ENCODE results near the gene IFTAP. TPM values are rescaled to one million over a fixed set of nuclear protein-coding genes. Genes with fewer than 3 reads are reported as not detected.
"Not testable (repeated sequence)": the region's sequence is repeated elsewhere in the genome, so short reads cannot be mapped to it uniquely, and the experiment has no call there.

The IFTAP gene
- total RNA-seq, 1 donor from 2014 or later: 33.2 TPM

DNA sequence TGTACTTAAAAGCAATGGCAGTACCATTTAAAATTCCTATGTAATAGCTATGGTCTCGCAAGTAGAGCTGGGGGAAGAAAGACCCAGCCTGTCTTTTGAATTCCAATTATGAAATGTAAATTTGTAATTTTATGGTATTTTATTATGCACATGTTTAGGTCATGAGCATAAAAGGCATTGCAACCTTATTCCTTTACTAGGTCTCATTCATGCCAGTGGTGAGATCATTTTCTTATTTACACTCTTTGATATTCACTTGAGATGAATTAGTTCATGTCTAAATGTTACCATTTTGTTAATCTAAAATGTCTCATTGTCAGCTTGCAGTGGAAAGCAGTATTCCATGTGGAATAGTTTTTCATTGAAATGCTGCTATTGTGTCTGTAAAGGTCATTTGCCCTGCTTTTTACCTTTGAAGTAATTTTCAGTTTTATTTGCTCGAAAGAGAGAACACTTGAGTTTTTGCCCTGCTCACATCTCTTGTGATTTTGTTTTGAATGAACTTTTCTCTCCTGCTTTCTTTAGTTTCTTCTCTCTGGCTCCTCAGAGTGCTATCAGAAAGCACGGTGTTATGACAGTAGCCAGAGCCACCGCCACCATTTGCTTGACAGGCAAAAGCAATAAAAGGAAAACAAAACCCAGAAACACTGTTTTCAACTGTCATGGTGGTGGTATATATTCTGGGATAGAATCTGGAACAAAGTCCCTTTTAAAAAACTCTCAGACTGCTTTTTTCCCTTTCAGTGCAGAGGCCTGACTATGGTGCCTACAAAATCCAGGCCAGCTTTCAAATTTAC is 41.0 kb downstream of the IFTAP start:
- no peak for DNase-seq (ENCODE audit: low read depth, low spot score)

DNA sequence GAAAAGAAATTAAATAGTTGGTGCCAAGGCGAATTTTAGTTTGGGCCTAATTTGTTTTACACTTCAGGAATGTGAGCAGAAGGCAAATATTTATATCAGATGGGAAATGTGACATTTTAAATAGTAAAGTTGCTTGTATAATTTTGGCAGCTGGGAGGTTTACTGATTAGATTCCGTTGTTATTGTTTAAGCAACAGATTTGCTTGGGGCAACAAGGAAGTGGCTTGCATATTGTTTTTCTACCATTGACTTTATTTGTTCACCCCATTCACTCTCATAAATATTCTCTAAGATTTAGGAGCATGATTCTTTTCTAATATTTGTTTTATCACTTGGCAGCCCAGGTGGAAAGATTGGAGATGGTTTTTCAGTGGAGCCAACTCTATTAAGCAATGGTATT is 44.3 kb downstream of the IFTAP start:
- no peak for DNase-seq (ENCODE audit: low read depth, low spot score)

DNA sequence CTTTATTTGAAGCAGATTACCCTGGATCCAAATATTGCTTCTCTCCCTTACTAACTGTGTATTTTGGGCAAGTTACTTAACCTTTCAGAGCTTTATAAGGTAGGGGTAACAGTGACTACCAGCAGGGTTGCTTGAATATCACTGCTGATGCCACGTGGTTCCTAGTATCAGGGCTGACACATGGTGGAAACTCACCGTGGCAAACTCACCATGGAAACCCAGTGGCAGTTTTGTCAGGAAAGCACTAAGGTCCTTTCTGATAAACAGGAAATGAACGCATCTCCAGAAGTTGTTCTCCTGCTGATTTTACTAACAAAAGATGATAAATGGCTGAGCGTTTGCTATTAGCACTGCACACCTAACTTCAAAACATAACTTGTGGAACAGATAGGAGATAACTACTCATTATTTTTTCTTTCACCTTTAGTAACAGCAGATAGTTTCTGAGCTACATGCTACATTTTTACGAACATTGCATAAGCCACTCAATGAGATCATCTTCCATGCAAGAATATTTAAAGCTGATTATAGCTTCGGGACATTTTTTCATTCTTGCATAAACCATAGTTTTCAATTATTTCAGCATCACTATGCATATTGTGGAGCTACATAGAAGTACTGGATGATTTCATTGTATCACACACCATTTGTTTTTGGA is 63.4 kb downstream of the IFTAP start:
- DNase-seq (ENCODE audit: low read depth, low spot score): no peak

DNA sequence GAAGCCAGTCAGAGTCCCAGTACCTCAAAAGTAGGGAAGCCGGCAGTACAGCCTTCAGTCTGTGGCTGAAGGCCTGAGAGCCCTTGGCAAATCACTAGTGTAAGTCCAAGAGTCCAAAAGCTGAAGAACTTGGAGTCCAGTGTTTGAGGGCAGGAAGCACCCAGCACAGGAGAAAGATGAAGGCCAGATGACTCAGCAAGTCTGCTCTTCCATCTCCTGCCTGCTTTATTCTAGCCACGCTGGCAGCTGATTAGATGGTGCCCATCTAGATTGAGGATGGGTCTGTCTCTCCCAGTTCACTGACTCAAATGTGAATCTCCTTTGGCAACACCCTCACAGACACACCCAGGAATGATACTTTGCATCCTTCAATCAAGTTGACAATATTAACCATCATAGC is 67.1 kb downstream of the IFTAP start:
- not testable (repeated sequence) for DNase-seq (ENCODE audit: low read depth, low spot score)

DNA sequence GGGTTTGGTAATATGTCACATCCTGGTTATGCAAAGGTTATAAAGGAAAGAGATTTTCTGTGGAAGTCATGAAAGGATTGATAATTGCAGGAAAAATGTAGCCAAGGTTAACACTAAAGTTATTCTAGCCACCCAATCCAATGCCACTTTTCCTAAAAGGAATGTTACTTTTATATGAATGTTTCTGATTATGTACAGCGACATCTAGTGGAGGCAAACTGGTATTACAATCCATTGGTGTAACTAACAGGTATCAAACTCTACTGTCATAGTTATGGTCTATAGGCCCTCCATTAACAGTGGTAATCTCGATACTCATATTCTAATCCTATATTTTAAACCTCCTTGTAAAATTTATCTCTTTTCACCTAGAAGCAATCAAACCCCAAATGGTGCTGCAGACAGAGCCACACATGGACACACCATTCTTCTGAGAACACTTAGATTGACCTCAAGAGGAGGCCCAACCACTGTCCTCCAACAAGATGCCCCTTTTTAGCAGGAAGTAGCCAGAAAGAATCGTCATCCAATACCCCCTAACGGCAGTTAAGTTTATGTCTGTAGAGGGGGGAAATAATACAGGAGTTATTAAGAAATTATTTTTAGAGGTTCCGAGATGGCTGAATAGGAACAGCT is 78.6 kb downstream of the IFTAP start:
- peak; percentile 7 for DNase-seq (ENCODE audit: low read depth, low spot score)

DNA sequence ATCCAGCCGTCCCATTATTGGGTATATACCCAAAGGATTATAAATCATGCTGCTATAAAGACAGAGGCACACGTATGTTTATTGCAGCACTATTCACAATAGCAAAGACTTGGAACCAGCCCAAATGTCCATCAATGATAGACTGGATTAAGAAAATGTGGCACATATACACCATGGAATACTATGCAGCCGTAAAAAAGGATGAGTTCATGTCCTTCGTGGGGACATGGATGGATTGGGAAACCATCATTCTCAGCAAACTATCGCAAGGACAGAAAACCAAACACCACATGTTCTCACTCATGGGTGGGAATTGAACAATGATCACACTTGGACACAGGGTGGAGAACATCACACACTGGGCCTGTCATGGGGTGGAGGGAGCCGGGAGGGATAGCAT is 85.2 kb downstream of the IFTAP start:
- not testable (repeated sequence) for DNase-seq (ENCODE audit: low read depth, low spot score)

DNA sequence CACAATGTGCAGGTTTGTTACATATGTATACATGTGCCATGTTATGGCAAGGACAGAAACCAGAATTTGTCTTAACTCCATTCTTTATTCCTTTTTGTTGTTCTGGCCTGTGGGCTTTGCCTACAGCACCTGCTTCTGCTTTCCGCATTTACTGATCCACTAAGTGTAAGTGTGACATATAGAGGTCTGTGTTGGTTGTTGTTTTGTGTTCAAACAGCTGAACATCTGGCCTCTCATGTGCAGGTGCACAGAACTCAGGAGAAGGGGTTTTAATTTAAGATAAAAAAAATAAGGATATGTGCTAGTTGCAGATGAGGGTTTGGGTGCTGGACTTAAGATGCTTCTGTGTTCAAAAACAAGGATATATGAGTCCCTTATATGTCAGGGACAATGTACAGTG is 89.5 kb downstream of the IFTAP start:
- no peak for DNase-seq (ENCODE audit: low read depth, low spot score)

DNA sequence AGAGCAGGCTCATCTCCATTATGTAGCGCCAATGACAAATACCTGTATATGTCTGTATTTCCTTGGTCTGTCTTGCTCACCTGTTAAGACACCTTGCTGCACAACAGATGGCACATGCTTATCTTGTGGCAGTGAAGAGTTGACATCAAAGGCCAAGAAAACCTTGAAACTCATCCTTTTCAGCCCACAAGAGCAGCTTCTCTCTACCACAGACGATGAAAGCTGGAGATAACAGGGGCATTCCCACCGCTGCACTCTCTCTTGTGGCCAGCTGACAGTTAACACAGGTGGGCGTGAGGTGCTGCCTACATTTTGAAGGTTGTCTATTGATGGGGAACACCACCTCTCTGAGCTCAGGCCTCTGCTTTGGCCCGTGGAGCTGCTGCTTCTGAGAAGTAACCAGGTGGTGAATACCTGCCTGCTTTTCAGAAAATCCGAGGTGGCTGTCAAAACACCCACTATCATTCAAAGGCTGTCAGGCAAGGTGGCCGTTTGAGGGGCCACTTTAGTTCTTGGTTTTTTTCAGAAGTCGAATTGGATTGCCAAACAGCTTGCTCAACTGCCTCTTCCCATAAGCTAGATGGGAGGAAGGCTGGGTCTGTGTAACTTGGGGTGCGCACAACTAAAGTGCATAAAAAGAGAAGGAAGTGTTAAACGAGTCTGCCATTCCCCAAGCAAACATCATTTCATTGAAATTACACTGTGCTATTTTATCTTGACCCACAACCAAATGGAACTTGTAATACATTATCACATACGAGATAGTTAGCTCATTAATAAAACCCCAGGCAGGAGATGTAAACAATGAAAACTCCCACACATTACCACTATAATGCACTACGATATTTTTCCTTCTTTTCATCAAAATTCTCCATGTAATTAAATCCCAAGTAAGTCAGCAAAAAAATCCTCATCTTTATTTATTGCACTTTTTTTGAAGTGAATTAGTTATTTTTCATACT is 90.8 kb downstream of the IFTAP start:
- no peak for DNase-seq (ENCODE audit: low read depth, low spot score)

DNA sequence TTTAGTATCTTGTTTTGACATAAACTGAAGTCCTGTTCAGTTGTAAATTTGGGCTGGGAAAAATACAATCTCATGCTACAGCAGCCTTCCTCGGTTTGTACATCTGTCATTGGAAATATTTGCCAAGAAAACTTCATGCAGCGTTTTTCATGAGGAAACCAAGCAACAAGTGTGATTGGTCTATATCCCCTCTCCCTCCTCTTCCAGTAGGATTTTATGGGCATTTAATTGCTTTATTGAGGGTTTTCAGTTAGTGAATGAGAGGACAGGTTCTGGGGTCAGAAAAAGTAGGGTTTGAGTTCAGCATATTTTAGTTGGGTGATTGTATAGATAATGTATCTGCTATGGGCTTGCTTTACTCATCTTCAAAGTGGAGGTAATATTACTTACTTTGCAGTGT is 93.8 kb downstream of the IFTAP start:
- no peak for DNase-seq (ENCODE audit: low read depth, low spot score)

DNA sequence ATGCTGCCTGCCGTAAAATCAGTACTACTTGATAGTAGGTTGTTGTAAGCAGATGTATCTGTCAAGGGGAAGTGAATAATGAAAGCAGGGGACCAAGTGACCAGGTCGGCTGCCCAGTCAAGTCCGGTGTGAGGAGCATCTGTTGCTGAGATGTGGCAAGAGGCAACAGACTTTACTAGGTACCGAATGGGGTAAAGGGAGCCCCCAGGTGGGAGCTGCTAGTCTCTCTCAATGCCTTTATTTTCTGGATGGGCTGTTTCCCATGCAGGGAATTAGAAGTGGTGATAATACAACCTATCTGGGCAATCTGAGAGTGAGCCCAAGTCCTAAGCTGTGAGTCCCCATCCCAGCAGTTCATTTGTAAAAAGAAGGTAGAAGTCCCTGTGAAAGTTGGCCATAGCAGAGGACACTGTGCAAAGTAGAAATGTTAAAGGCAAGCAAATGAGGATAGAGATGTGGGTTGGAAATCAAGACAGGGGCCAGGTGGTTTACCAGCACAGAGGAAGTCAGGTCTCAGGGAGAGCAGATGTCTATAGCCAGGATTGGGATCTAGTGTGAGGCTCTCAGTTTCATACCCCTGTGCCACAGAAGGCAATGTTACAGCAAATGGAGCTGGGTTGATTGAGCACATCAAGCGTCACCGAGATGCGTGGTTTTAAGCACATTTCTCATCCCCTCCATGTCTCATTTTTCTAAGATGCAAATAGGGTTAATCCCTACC is 94.4 kb downstream of the IFTAP start:
- no peak for DNase-seq (ENCODE audit: low read depth, low spot score)

DNA sequence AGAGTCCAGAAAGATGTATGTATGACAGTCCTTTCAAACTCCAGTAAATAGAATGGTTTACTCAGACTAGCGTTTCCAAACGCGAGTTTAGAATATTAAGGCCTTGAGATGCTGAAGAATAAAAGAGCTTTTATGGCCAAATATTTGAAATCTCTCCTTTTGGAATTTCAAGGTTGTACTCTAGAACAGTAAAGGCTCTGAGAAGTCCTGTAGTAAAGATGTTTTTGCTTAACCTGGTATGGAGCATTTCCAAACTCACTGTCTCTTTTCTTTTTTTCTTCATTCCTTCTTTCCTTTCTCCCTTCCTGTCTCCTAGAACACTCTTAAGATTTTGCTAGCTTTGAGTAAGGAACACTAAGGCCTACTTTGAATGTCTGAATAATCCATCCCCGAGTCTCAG is 95.1 kb downstream of the IFTAP start:
- no peak for DNase-seq (ENCODE audit: low read depth, low spot score)

DNA sequence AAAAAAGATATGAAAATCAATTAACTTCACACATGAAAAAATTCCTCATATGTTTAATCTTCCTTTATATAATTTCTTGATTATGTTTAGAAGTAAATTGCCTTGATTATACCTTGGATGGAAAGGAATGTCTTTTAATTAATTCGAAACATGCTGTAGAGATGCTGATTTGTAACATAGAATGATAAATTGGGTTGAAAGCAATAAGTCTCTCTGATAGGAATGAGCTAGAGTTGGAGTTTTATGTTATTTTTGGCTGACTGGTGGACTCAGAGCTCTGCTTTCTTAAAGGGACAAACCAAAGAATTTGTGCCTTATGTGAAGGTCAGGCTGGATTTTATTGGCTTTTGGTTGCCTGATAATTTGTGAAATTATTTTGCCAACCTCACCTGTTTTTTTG is 98.4 kb downstream of the IFTAP start:
- DNase-seq (ENCODE audit: low read depth, low spot score): no peak

DNA sequence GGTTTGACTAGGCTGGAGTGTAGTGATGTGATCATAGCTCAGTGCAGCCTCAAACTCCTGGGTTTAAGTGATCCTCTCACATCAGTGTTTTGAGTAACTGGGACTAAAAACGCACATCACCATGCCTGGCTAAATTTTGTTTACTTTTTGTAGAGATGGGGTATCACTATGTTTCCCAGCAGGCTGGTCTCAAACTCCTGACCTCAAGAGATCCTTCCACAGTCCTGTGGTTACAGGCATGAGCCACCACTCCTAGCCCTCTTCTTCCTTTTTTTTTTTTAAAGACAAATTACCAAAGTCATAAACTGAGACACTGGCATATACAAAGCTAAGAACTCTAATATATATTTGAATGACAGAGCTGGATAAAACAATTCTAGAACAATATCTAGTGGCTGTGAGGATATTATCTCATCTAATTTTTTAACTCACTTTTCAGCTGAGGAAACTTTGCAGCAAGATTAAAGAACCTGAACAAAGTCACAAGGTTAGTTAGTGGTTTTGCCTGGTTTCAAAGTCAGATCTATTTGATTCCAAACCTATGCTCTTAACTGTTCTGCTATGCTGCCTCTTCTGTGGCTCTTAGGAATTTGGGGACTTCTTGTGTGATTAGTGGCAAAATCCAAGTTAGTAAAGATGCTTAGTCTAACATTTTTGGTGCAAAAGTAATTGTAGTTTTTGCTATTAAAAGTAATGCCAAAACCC is 99.0 kb downstream of the IFTAP start:
- no peak for DNase-seq (ENCODE audit: low read depth, low spot score)

DNA sequence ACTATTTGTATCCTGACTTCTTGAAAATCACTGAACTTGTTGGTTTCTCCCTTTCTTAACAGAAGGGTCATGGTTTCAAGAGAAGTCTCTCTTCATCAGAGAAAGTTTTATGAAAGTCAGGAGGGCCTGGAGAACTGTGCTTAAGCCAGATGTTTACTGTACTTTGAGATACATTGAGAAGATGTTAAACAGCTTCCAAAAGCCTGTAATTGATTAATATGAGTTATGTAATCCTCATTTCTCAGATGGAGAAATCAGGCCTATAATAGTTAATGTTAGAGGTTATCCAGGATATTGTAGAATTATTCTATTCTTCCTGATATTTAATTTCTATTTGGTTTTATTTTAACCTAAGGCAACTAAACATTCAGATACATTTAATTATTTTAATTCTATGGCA is 100.8 kb downstream of the IFTAP start:
- DNase-seq (ENCODE audit: low read depth, low spot score): no peak

DNA sequence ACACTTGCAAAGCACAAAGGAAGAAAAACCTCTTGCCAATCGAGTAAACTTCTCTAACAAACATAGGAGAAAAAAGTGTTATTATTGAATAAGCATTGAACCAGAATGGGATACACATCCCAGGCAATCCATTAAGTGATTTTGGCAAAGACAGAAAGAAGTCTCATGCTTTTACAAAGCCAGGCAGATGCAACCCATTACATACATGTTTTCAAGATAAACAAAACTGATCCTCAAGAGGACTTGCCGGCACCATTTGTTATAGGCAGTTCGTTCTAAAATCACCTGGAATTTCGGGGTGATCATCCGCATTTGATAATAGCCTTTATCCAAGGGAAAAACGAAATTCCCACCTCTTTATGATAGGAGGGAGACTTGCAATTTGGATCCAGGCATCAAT is 101.3 kb downstream of the IFTAP start:
- no peak for DNase-seq (ENCODE audit: low read depth, low spot score)

DNA sequence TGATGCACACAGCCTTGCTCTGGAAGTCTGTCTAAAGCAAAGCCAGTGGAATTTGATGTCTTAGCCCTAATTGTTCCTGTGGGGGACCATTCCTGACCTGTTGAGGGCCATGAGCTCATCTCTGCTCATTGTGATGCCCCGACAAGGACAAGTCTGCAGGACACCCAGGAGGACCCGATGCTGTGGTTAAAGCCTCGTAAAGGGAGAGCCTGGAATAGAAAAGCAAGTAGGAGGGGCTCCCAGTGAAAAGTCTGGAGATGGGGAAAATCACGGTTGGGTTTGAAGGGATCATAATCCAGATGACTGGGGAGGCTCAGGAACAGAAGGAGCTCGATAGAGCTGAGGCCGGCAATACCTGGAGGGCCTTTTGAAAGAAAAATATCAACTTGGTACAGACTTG is 102.2 kb downstream of the IFTAP start:
- no peak for DNase-seq (ENCODE audit: low read depth, low spot score)

DNA sequence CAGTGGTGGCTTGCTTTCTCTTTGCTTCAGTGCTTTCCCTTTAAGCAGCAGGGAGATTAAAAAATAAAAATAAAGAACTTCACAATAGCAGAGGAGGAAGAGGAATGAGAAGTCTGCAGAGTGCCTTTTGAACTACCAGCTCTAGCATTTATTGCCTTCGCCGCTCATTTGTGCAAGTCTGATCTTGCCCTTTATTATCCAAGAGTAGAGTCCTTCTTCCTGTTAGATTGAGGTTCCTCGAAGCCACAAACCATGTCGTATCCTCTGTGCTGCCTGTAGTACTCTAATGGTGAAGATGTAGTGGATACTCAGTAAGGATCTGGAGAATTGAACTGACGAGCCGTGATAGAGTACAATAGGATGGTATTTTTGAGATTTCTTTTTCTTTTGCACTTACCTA is 105.0 kb downstream of the IFTAP start:
- no peak for DNase-seq (ENCODE audit: low read depth, low spot score)

DNA sequence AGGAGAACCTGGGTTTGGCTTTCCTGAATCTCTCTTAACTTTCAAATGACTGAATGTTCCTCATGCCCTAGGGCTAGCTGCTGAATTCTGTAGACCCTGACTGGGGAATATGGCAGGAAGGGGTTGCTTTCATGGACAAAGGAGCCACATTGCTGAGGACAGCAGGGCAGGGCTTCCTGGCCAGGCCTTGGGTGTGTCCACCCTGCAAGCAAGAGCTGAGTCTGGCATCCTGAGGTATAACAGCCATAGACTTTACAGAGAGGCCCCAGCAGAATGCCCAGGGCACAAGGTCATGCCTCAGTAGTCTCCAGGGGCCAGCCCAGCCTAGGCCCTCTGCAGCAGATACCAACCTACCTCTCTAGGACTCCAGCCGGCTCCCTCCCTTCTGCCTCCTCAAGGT is 105.9 kb downstream of the IFTAP start:
- DNase-seq (ENCODE audit: low read depth, low spot score): no peak

DNA sequence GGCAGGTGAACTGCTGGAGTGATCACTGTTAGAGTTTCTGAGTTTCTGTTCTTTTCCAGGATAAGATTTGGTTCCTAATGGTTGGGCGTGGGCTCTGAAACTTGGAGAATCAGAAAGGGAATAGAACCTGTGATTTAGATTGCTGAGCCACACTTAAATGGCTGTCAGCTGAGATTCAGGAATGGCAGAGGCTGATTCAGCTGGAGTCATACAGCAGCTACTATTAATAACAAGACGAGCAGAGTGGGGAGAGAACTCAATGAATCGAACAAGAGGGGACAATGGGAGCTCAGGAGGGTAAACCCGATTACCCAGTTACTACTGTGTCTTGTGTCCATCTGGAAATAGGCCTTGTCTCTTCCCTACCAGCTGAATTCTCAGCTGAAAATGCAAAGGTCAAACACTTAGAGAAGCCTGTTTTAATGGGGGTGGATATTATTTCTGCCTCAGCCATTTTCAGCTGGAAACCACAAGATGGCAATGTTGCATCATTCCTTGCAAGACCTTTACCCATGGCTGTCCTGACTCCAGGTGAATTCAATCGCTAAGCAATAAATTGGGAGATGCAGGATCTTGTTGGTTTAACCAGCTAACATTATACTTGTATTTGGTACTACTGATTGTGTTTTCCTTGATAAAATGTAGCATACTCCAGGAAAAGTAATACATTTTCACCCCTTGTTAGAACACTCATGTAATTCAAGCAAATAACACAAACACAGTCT is 108.2 kb downstream of the IFTAP start:
- DNase-seq (ENCODE audit: low read depth, low spot score): peak; percentile 5

DNA sequence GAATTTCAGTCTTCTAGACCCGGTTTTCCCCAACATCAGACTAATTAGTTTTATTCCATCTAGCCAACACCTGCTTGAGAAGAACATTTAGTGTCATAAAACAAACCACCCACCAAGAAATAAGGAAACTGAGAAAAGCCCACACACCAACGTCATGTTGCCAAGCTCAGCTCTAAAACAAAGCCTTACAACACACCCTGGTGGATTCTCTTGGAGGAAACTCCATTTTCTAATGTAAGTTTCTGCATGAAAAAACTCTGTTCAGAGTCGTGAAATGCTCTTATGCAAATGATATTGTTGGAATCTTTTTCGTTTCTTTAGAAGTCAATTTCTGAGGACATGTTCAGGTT is 108.7 kb downstream of the IFTAP start:
- no peak for DNase-seq (ENCODE audit: low read depth, low spot score)

Data from pulmonary artery endothelial cell (primary cell).